Rectal smooth muscle tissue (tissue), 1 donor: ENCODE results near the gene KCTD1.

Experiments
- H3K27ac ChIP-seq: one replicate; pipeline ENCODE4 v1.7.0; 2013; ENCODE audit warnings: low read depth, low read length, inconsistent platforms
- H3K27me3 ChIP-seq: one replicate; pipeline ENCODE4 v1.7.0; 2013; ENCODE audit warnings: low read length; ENCODE audit not compliant: control insufficient read depth, insufficient read depth
- H3K36me3 ChIP-seq: one replicate; pipeline ENCODE4 v1.7.0; 2013; ENCODE audit warnings: low read length; ENCODE audit not compliant: control insufficient read depth, insufficient read depth
- H3K4me1 ChIP-seq: one replicate; pipeline ENCODE4 v1.7.0; 2013; ENCODE audit warnings: low read length; ENCODE audit not compliant: control insufficient read depth, insufficient read depth
- H3K4me3 ChIP-seq: one replicate; pipeline ENCODE4 v1.7.0; 2013; ENCODE audit warnings: low read length
- H3K9ac ChIP-seq: one replicate; pipeline ENCODE4 v1.7.0; 2013; ENCODE audit warnings: low read length

Gene KCTD1

GRCh38 chr18:26480897-26481795, 67.2 kb downstream of the KCTD1 start:
- H3K36me3 ChIP-seq = no peaks in the 10 kb centered on the region
- H3K9ac ChIP-seq = no peak overlapping the region
- H3K4me1 ChIP-seq = peaks cover 3% of the 10 kb centered on the region
- H3K27me3 ChIP-seq = no peaks in the 10 kb centered on the region
- no peak overlapping the region for H3K27ac ChIP-seq
- no peak overlapping the region for H3K4me3 ChIP-seq

- peak overlapping the region; percentile 52 for H3K27ac ChIP-seq
- H3K36me3 ChIP-seq = no peaks in the 10 kb centered on the region
- no peak overlapping the region for H3K9ac ChIP-seq
- no peak overlapping the region for H3K4me3 ChIP-seq
- H3K4me1 ChIP-seq = peaks cover 3% of the 10 kb centered on the region
- no peaks in the 10 kb centered on the region for H3K27me3 ChIP-seq
These were observed 68.7 kb downstream of the KCTD1 start for GRCh38 chr18:26479681-26480079.

- Histone ChIP-seq H3K27ac (peak overlapping the region; percentile 52), H3K36me3 (no peaks in the 10 kb centered on the region), H3K9ac (no peak overlapping the region), H3K4me3 (no peak overlapping the region), H3K4me1 (peaks cover 3% of the 10 kb centered on the region), H3K27me3 (no peaks in the 10 kb centered on the region)
These were observed 69.2 kb downstream of the KCTD1 start for GRCh38 chr18:26479065-26479680.

- no peaks in the 10 kb centered on the region for H3K36me3 ChIP-seq
- H3K27ac ChIP-seq = no peak overlapping the region
- peaks cover 3% of the 10 kb centered on the region for H3K4me1 ChIP-seq
- no peak overlapping the region for H3K9ac ChIP-seq
- H3K27me3 ChIP-seq = no peaks in the 10 kb centered on the region
- no peak overlapping the region for H3K4me3 ChIP-seq
These were observed 70.4 kb downstream of the KCTD1 start for GRCh38 chr18:26477828-26478466.

- no peak overlapping the region for H3K27ac ChIP-seq
- H3K4me1 ChIP-seq = peaks cover 3% of the 10 kb centered on the region
- no peaks in the 10 kb centered on the region for H3K27me3 ChIP-seq
- no peaks in the 10 kb centered on the region for H3K36me3 ChIP-seq
- H3K9ac ChIP-seq = no peak overlapping the region
- no peak overlapping the region for H3K4me3 ChIP-seq
These were observed 71.7 kb downstream of the KCTD1 start for GRCh38 chr18:26476697-26477096.

- Histone ChIP-seq H3K27ac (no peak overlapping the region), H3K9ac (no peak overlapping the region), H3K27me3 (no peaks in the 10 kb centered on the region), H3K4me3 (no peak overlapping the region), H3K4me1 (peaks cover 2% of the 10 kb centered on the region), H3K36me3 (no peaks in the 10 kb centered on the region)
These were observed 73.8 kb downstream of the KCTD1 start for GRCh38 chr18:26474542-26474941.

- Histone ChIP-seq H3K4me3 (no peak overlapping the region), H3K4me1 (no peaks in the 10 kb centered on the region), H3K9ac (no peak overlapping the region), H3K27me3 (no peaks in the 10 kb centered on the region), H3K27ac (no peak overlapping the region), H3K36me3 (no peaks in the 10 kb centered on the region)
These were observed 74.7 kb downstream of the KCTD1 start for GRCh38 chr18:26473672-26474071.

GRCh38 chr18:26471826-26472225, 76.5 kb downstream of the KCTD1 start:
- no peak overlapping the region for H3K9ac ChIP-seq
- no peaks in the 10 kb centered on the region for H3K36me3 ChIP-seq
- H3K27ac ChIP-seq = no peak overlapping the region
- H3K27me3 ChIP-seq = no peaks in the 10 kb centered on the region
- H3K4me1 ChIP-seq = no peaks in the 10 kb centered on the region
- H3K4me3 ChIP-seq = no peak overlapping the region

- Histone ChIP-seq H3K4me1 (no peaks in the 10 kb centered on the region), H3K36me3 (no peaks in the 10 kb centered on the region), H3K27ac (no peak overlapping the region), H3K9ac (no peak overlapping the region), H3K4me3 (no peak overlapping the region), H3K27me3 (no peaks in the 10 kb centered on the region)
These were observed 77.3 kb downstream of the KCTD1 start for GRCh38 chr18:26471027-26471426.

- no peak overlapping the region for H3K4me3 ChIP-seq
- no peaks in the 10 kb centered on the region for H3K4me1 ChIP-seq
- H3K9ac ChIP-seq = no peak overlapping the region
- no peak overlapping the region for H3K27ac ChIP-seq
- no peaks in the 10 kb centered on the region for H3K27me3 ChIP-seq
- H3K36me3 ChIP-seq = no peaks in the 10 kb centered on the region
These were observed 78.2 kb downstream of the KCTD1 start for GRCh38 chr18:26470011-26470637.

- no peaks in the 10 kb centered on the region for H3K36me3 ChIP-seq
- no peaks in the 10 kb centered on the region for H3K27me3 ChIP-seq
- H3K4me3 ChIP-seq = no peak overlapping the region
- no peaks in the 10 kb centered on the region for H3K4me1 ChIP-seq
- no peak overlapping the region for H3K9ac ChIP-seq
- H3K27ac ChIP-seq = no peak overlapping the region
These were observed 79.4 kb downstream of the KCTD1 start for GRCh38 chr18:26468931-26469340.

- H3K36me3 ChIP-seq = no peaks in the 10 kb centered on the region
These were observed 82.3 kb downstream of the KCTD1 start for GRCh38 chr18:26466026-26466425.

More at GRCh38 chr18:26466026-26466425, 82.3 kb downstream of the KCTD1 start:
- no peaks in the 10 kb centered on the region for H3K27me3 ChIP-seq
- no peaks in the 10 kb centered on the region for H3K4me1 ChIP-seq
- no peak overlapping the region for H3K4me3 ChIP-seq
- no peak overlapping the region for H3K9ac ChIP-seq
- H3K27ac ChIP-seq = no peak overlapping the region
